HG03066 (cell line): Measurements from ENCODE around the gene TMEM255B.
"Not testable (repeated sequence)": the region's sequence is repeated elsewhere in the genome, so short reads cannot be mapped to it uniquely, and the experiment has no call there.

Experiments used
- ATAC-seq: cut with Tn5 transposase; IDR thresholded peaks from one replicate; pipeline ENCODE4 v1.9.1; 2021; ENCODE audit warnings: low read depth; ENCODE audit not compliant: unreplicated experiment

The TMEM255B gene

GRCh38 chr13:113830426-113830950, 71.5 kb downstream of the TMEM255B start:
- ATAC-seq = not testable (repeated sequence)

GRCh38 chr13:113831061-113831460, 72.0 kb downstream of the TMEM255B start:
- no peak for ATAC-seq

- no peak for ATAC-seq
These were observed 73.2 kb downstream of the TMEM255B start for GRCh38 chr13:113832205-113832604.

- no peak for ATAC-seq
These were observed 73.6 kb downstream of the TMEM255B start for GRCh38 chr13:113832631-113833030.

- ATAC-seq = no peak
These were observed 74.2 kb downstream of the TMEM255B start for GRCh38 chr13:113833111-113833830.

- not testable (repeated sequence) for ATAC-seq
These were observed 75.0 kb downstream of the TMEM255B start for GRCh38 chr13:113834006-113834405.

GRCh38 chr13:113834496-113835200, 75.6 kb downstream of the TMEM255B start:
- ATAC-seq = no peak

GRCh38 chr13:113835461-113836270, 76.6 kb downstream of the TMEM255B start:
- no peak for ATAC-seq

- no peak for ATAC-seq
These were observed 77.9 kb downstream of the TMEM255B start for GRCh38 chr13:113836768-113837559.

GRCh38 chr13:113837560-113838355, 78.7 kb downstream of the TMEM255B start:
- no peak for ATAC-seq

GRCh38 chr13:113838711-113839201, 79.7 kb downstream of the TMEM255B start:
- ATAC-seq = no peak

GRCh38 chr13:113839536-113840204, 80.6 kb downstream of the TMEM255B start:
- ATAC-seq = no peak

- no peak for ATAC-seq
These were observed 81.7 kb downstream of the TMEM255B start for GRCh38 chr13:113840541-113841352.

- ATAC-seq = no peak
These were observed 82.3 kb downstream of the TMEM255B start for GRCh38 chr13:113841353-113841650.

GRCh38 chr13:113842336-113843062, 83.5 kb downstream of the TMEM255B start:
- ATAC-seq = no peak

GRCh38 chr13:113843063-113843654, 84.1 kb downstream of the TMEM255B start:
- no peak for ATAC-seq
